ENCODE data around the gene SOX5.

DNA sequence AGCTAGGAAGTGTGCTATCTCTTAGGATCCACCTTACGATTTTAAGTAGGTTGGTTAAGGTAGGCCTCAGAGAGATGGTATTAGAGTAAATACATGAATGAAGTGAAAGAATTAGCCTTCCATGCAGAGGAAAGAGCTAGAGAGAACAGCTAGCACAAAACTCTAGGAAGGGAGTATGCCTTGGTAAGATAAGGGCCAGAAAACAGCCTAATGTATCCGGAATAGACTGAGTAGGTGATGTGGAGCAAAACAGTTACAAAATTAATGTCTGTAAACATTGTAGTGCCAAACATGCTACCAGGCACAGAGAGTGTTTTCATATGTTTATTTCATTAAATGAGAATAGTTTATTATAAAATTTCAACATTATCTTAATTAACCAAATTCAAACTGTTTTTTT is 315.1 kb downstream of the SOX5 start:
- TF ChIP-seq, protein P1, sequence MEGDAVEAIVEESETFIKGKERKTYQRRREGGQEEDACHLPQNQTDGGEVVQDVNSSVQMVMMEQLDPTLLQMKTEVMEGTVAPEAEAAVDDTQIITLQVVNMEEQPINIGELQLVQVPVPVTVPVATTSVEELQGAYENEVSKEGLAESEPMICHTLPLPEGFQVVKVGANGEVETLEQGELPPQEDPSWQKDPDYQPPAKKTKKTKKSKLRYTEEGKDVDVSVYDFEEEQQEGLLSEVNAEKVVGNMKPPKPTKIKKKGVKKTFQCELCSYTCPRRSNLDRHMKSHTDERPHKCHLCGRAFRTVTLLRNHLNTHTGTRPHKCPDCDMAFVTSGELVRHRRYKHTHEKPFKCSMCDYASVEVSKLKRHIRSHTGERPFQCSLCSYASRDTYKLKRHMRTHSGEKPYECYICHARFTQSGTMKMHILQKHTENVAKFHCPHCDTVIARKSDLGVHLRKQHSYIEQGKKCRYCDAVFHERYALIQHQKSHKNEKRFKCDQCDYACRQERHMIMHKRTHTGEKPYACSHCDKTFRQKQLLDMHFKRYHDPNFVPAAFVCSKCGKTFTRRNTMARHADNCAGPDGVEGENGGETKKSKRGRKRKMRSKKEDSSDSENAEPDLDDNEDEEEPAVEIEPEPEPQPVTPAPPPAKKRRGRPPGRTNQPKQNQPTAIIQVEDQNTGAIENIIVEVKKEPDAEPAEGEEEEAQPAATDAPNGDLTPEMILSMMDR (IDR thresholded peaks at IDR 0.05), result no peak
- TF ChIP-seq POLR2AphosphoS5 (IDR thresholded peaks at IDR 0.05) (no peak), POLR2A (IDR thresholded peaks at IDR 0.05) (no peak)

Data from breast epithelium (tissue), 3 donors.